ENCODE measurements around the gene GPR176.

GPR176 gene

GRCh38 chr15:39793923-39794322, 126.1 kb downstream of the GPR176 start:
- no peak for TF ChIP-seq TCF12 (IDR thresholded peaks at IDR 0.05; ENCODE audit: low read depth)
- TF ChIP-seq, protein P1, sequence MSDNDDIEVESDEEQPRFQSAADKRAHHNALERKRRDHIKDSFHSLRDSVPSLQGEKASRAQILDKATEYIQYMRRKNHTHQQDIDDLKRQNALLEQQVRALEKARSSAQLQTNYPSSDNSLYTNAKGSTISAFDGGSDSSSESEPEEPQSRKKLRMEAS (IDR thresholded peaks at IDR 0.05): no peak
- no peak for TF ChIP-seq TEAD4 (IDR thresholded peaks at IDR 0.05)
- no peak for TF ChIP-seq EP300 (IDR thresholded peaks at IDR 0.05; ENCODE audit: borderline replicate concordance)
- no peak for TF ChIP-seq YY1 (IDR thresholded peaks at IDR 0.05; ENCODE audit: low read depth)

- TF ChIP-seq CEBPB (IDR thresholded peaks at IDR 0.05) (no peak), RAD21 (IDR thresholded peaks at IDR 0.05; ENCODE audit: low read depth) (no peak), TAF1 (IDR thresholded peaks at IDR 0.05; ENCODE audit: low read depth) (no peak), YY1 (IDR thresholded peaks at IDR 0.05; ENCODE audit: low read depth) (no peak), FOXM1 (IDR thresholded peaks at IDR 0.05; ENCODE audit: borderline replicate concordance, low read depth) (no peak), EGR1 (IDR thresholded peaks at IDR 0.05) (no peak), REST (IDR thresholded peaks at IDR 0.05; ENCODE audit: low read depth) (no peak), TCF12 (IDR thresholded peaks at IDR 0.05; ENCODE audit: low read depth) (no peak), CREB1 (IDR thresholded peaks at IDR 0.05; ENCODE audit: low read depth) (no peak), EP300 (IDR thresholded peaks at IDR 0.05; ENCODE audit: borderline replicate concordance) (no peak), NFIC (IDR thresholded peaks at IDR 0.05) (no peak), TEAD4 (IDR thresholded peaks at IDR 0.05) (no peak), USF1 (IDR thresholded peaks at IDR 0.05) (no peak), ZBTB7A (IDR thresholded peaks at IDR 0.05; ENCODE audit: low read depth) (no peak)
- TF ChIP-seq, protein P1 (IDR thresholded peaks at IDR 0.05): no peak
These were observed 127.2 kb downstream of the GPR176 start for GRCh38 chr15:39792844-39793335.

DNA sequence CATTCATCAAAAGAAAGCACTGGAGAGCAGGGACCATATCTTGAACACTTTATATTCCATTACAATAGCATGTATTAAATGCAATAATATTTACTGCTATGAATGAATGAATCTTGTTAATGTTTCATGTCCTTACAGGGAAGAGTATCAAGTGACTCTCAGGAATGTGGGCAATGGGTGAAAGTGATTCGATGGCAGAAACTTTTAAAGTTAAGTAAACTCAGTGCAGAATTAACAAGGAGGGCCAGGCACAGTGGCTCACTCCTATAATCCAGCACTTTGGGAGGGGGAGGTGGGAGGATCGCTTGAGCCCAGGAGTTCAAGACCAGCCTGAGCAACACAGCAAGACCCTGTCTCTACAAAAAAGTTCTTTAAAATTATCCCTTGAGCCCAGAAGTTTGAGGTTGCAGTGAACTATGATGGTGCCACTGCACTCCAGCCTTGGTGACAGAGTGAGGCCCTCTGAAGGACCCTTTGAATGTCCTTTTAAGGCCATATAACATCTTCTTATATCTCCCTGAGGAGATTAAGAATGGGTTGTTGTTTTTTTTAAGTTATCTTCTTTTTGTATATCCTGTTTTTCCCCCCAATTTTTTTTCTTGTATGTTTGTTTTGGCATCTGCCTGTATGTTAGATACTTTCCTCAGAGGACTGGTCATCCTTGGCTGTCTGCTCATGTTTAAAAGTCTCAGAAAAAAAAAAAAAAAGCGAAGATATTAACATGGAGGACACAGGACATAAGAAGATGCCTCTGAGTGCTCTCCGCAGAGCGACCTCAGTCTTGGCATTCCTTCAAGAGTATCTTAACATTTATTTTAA, 127.8 kb downstream of the GPR176 start:
- no peak for TF ChIP-seq TEAD4 (IDR thresholded peaks at IDR 0.05)
- TF ChIP-seq TAF1 (IDR thresholded peaks at IDR 0.05; ENCODE audit: low read depth): no peak
- TF ChIP-seq NFIC (IDR thresholded peaks at IDR 0.05): no peak
- TF ChIP-seq EP300 (IDR thresholded peaks at IDR 0.05; ENCODE audit: borderline replicate concordance): no peak
- TF ChIP-seq FOXM1 (IDR thresholded peaks at IDR 0.05; ENCODE audit: borderline replicate concordance, low read depth): no peak
- TF ChIP-seq CREB1 (IDR thresholded peaks at IDR 0.05; ENCODE audit: low read depth): no peak
- no peak for TF ChIP-seq TCF12 (IDR thresholded peaks at IDR 0.05; ENCODE audit: low read depth)
- no peak for TF ChIP-seq REST (IDR thresholded peaks at IDR 0.05; ENCODE audit: low read depth)
- TF ChIP-seq CEBPB (IDR thresholded peaks at IDR 0.05): no peak
- TF ChIP-seq, protein P1 (IDR thresholded peaks at IDR 0.05): no peak

GRCh38 chr15:39789736-39790135, 130.3 kb downstream of the GPR176 start:
- no peak for TF ChIP-seq TCF12 (IDR thresholded peaks at IDR 0.05; ENCODE audit: low read depth)
- TF ChIP-seq FOXM1 (IDR thresholded peaks at IDR 0.05; ENCODE audit: borderline replicate concordance, low read depth): no peak
- no peak for TF ChIP-seq YY1 (IDR thresholded peaks at IDR 0.05; ENCODE audit: low read depth)
- no peak for TF ChIP-seq RAD21 (IDR thresholded peaks at IDR 0.05; ENCODE audit: low read depth)
- no peak for TF ChIP-seq USF1 (IDR thresholded peaks at IDR 0.05)
- TF ChIP-seq ZBTB7A (IDR thresholded peaks at IDR 0.05; ENCODE audit: low read depth): no peak

- no peak for TF ChIP-seq YY1 (IDR thresholded peaks at IDR 0.05; ENCODE audit: low read depth)
- no peak for TF ChIP-seq NFIC (IDR thresholded peaks at IDR 0.05)
- no peak for TF ChIP-seq USF1 (IDR thresholded peaks at IDR 0.05)
- TF ChIP-seq CREB1 (IDR thresholded peaks at IDR 0.05; ENCODE audit: low read depth): no peak
- TF ChIP-seq, protein P1 (IDR thresholded peaks at IDR 0.05): no peak
- no peak for TF ChIP-seq EGR1 (IDR thresholded peaks at IDR 0.05)
- no peak for TF ChIP-seq TAF1 (IDR thresholded peaks at IDR 0.05; ENCODE audit: low read depth)
- no peak for TF ChIP-seq RAD21 (IDR thresholded peaks at IDR 0.05; ENCODE audit: low read depth)
- no peak for TF ChIP-seq TCF12 (IDR thresholded peaks at IDR 0.05; ENCODE audit: low read depth)
These were observed 131.1 kb downstream of the GPR176 start for GRCh38 chr15:39788800-39789565.

All from Ishikawa (cell line).